Endothelial cell of umbilical vein (primary cell): ENCODE results near the gene ANKRD13C.

Experiments
- CTCF ChIP-seq, 2 donors: IDR thresholded peaks; 1 replicate in 1 of 2; 2 replicates in 1 of 2; pipeline ENCODE4 v1.5.1; 2011; ENCODE audit warnings: low read length in 2 of 2, mild to moderate bottlenecking in 2 of 2, moderate library complexity in 2 of 2, control low read depth in 1 of 2, inconsistent platforms in 1 of 2, low read depth in 1 of 2; ENCODE audit not compliant: insufficient read depth in 1 of 2; ENCODE audit errors: extremely low read depth in 1 of 2
- MYC ChIP-seq: IDR thresholded peaks from one replicate; pipeline ENCODE4 v1.6.1; 2011; ENCODE audit warnings: mild to moderate bottlenecking, low read depth, low read length

- TF ChIP-seq CTCF (IDR thresholded peaks at IDR 0.05; ENCODE audit: extremely low read depth in 1 of 2, insufficient read depth in 1 of 2, low read depth in 1 of 2, low read length in 2 of 2) (no peak), MYC (no peak)
Observed at GRCh38 chr1:70239940-70240339, 114.6 kb downstream of the ANKRD13C start.
